OCI-LY1 (cell line): ENCODE data around the gene POLR2A.
"Not testable (repeated sequence)": the region's sequence is repeated elsewhere in the genome, so short reads cannot be mapped to it uniquely, and the experiment has no call there.

ENCODE experiments used
- EZH2 ChIP-seq: fragments of 200-600 bp; sonication (generic), shearing (Covaris generic); IDR thresholded peaks from 2 replicates; pipeline ENCODE4 v1.8.0; 2017; ENCODE audit warnings: borderline replicate concordance, mixed run types, mild to moderate bottlenecking, antibody characterized with exemption, low read length, moderate library complexity, mixed read lengths
- TF ChIP-seq, protein P1 (sequence below): fragments of 200-600 bp; sonication (generic), shearing (Covaris generic); IDR thresholded peaks from 2 replicates; pipeline ENCODE4 v1.5.1; 2017; ENCODE audit warnings: mild to moderate bottlenecking, antibody characterized with exemption, low read length, moderate library complexity, mixed read lengths

DNA sequence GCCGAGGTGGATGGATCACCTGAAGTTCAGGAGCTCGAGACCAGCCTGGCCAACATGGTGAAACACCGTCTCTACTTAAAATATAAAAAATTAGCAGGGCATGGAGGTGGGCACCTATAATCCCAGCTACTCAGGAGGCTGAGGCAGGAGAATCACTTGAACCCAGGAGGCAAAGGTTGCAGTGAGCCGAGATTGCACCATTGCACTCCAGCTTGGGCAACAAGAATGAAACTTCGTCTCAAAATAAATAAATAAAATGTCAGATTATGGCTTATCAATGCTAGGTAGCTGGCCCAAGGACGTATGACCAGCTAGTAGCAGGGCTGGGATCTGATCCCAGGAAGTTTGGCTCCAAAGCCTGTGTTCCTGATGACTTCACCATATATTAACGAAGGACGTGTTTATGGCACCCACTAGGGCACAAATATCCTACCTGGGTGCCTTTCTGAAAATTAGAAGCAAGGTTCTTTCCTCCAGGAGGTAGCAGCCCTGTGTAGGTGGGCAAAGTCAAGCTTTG lies 13.7 kb upstream of the POLR2A start:
- TF ChIP-seq, protein P1, sequence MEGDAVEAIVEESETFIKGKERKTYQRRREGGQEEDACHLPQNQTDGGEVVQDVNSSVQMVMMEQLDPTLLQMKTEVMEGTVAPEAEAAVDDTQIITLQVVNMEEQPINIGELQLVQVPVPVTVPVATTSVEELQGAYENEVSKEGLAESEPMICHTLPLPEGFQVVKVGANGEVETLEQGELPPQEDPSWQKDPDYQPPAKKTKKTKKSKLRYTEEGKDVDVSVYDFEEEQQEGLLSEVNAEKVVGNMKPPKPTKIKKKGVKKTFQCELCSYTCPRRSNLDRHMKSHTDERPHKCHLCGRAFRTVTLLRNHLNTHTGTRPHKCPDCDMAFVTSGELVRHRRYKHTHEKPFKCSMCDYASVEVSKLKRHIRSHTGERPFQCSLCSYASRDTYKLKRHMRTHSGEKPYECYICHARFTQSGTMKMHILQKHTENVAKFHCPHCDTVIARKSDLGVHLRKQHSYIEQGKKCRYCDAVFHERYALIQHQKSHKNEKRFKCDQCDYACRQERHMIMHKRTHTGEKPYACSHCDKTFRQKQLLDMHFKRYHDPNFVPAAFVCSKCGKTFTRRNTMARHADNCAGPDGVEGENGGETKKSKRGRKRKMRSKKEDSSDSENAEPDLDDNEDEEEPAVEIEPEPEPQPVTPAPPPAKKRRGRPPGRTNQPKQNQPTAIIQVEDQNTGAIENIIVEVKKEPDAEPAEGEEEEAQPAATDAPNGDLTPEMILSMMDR, result not testable (repeated sequence)
- not testable (repeated sequence) for TF ChIP-seq EZH2
